ENCODE results near the gene ITGA8. TPM values are rescaled to one million over a fixed set of nuclear protein-coding genes. Genes with fewer than 3 reads are reported as not detected.
"Not testable (repeated sequence)": the region's sequence is repeated elsewhere in the genome, so short reads cannot be mapped to it uniquely, and the experiment has no call there.

The ITGA8 gene
- total RNA-seq, 2 donors from 2014 or later = 221 to 227 TPM

GRCh38 chr10:15588151-15588550 lies 131.6 kb downstream of the ITGA8 start:
- intact Hi-C loops (cut with DNase I) = no loop called here
- no peak for DNase-seq (ENCODE audit: low spot score)

GRCh38 chr10:15587271-15587670 lies 132.5 kb downstream of the ITGA8 start:
- intact Hi-C loops (cut with DNase I) = no loop called here
- DNase-seq (ENCODE audit: low spot score) = no peak

GRCh38 chr10:15585303-15585715 lies 134.4 kb downstream of the ITGA8 start:
- peak; percentile 85 for DNase-seq (ENCODE audit: low spot score)
- intact Hi-C loops (cut with DNase I) = no loop called here

GRCh38 chr10:15582972-15583371 lies 136.8 kb downstream of the ITGA8 start:
- intact Hi-C loops (cut with DNase I); DNase-seq (ENCODE audit: low spot score): not testable (repeated sequence)

GRCh38 chr10:15579605-15580004 lies 140.1 kb downstream of the ITGA8 start:
- no peak for DNase-seq (ENCODE audit: low spot score)
- intact Hi-C loops (cut with DNase I) = no loop called here

- intact Hi-C loops (cut with DNase I) = loop anchor here in 1 of 2 donors (5.0 kb wide), 1 partner anchor 150 kb away; no protein-coding TSS in a partner anchor
- no peak for DNase-seq (ENCODE audit: low spot score)
These were observed 147.1 kb downstream of the ITGA8 start for GRCh38 chr10:15572531-15573045.

- intact Hi-C loops (cut with DNase I) = loop anchor here in 1 of 2 donors (5.0 kb wide), 1 partner anchor 149 kb away; no protein-coding TSS in a partner anchor
- DNase-seq (ENCODE audit: low spot score) = no peak
These were observed 148.1 kb downstream of the ITGA8 start for GRCh38 chr10:15571575-15571974.

GRCh38 chr10:15570738-15571339 lies 148.9 kb downstream of the ITGA8 start:
- intact Hi-C loops (cut with DNase I) = loop anchor here in 1 of 2 donors (5.0 kb wide), 1 partner anchor 149 kb away; no protein-coding TSS in a partner anchor

GRCh38 chr10:15567952-15568351 lies 151.8 kb downstream of the ITGA8 start:
- intact Hi-C loops (cut with DNase I) = loop anchor here in 1 of 2 donors (5.0 kb wide), 1 partner anchor 874 kb away; no protein-coding TSS in a partner anchor
- no peak for DNase-seq (ENCODE audit: low spot score)

More at GRCh38 chr10:15570738-15571339, 148.9 kb downstream of the ITGA8 start:
- DNase-seq (ENCODE audit: low spot score) = no peak

GRCh38 chr10:15563246-15563645 lies 156.5 kb downstream of the ITGA8 start:
- no peak for DNase-seq (ENCODE audit: low spot score)
- intact Hi-C loops (cut with DNase I) = no loop called here

GRCh38 chr10:15562578-15562977 lies 157.1 kb downstream of the ITGA8 start:
- no peak for DNase-seq (ENCODE audit: low spot score)
- intact Hi-C loops (cut with DNase I) = no loop called here

- intact Hi-C loops (cut with DNase I) = no loop called here
- no peak for DNase-seq (ENCODE audit: low spot score)
These were observed 157.6 kb downstream of the ITGA8 start for GRCh38 chr10:15562116-15562515.

- DNase-seq (ENCODE audit: low spot score) = no peak
- intact Hi-C loops (cut with DNase I) = no loop called here
These were observed 161.6 kb downstream of the ITGA8 start for GRCh38 chr10:15558136-15558535.

GRCh38 chr10:15557168-15557567 lies 162.6 kb downstream of the ITGA8 start:
- intact Hi-C loops (cut with DNase I); DNase-seq (ENCODE audit: low spot score): not testable (repeated sequence)

- intact Hi-C loops (cut with DNase I) = no loop called here
- DNase-seq (ENCODE audit: low spot score) = no peak
These were observed 168.8 kb downstream of the ITGA8 start for GRCh38 chr10:15550950-15551349.

GRCh38 chr10:15548331-15548730 lies 171.4 kb downstream of the ITGA8 start:
- intact Hi-C loops (cut with DNase I) = no loop called here
- DNase-seq (ENCODE audit: low spot score) = no peak

GRCh38 chr10:15546606-15547005 lies 173.1 kb downstream of the ITGA8 start:
- no peak for DNase-seq (ENCODE audit: low spot score)
- intact Hi-C loops (cut with DNase I) = no loop called here

- intact Hi-C loops (cut with DNase I) = no loop called here
- DNase-seq (ENCODE audit: low spot score) = no peak
These were observed 173.8 kb downstream of the ITGA8 start for GRCh38 chr10:15545884-15546283.

GRCh38 chr10:15545266-15545665 lies 174.5 kb downstream of the ITGA8 start:
- no peak for DNase-seq (ENCODE audit: low spot score)
- intact Hi-C loops (cut with DNase I) = no loop called here

GRCh38 chr10:15543994-15544393 lies 175.7 kb downstream of the ITGA8 start:
- DNase-seq (ENCODE audit: low spot score) = no peak
- intact Hi-C loops (cut with DNase I) = no loop called here

GRCh38 chr10:15542817-15543216 lies 176.9 kb downstream of the ITGA8 start:
- no peak for DNase-seq (ENCODE audit: low spot score)
- intact Hi-C loops (cut with DNase I) = no loop called here

Data from posterior vena cava (tissue), 2 donors.